Small intestine (tissue), 7 donors: ENCODE measurements around the gene CDKL2. TPM values are rescaled to one million over a fixed set of nuclear protein-coding genes. Genes with fewer than 3 reads are reported as not detected.
"Not testable (repeated sequence)": the region's sequence is repeated elsewhere in the genome, so short reads cannot be mapped to it uniquely, and the experiment has no call there.

Source experiments
- DNase-seq, 2 donors: peaks; one replicate each; pipeline versions ENCODE4 v3.0.0 to v3.0.0-alpha.2; 2013
- FAIRE-seq: peaks from 2 replicates; lab custom pipeline; 2012; peaks lifted over from hg19 to GRCh38; lab: Jason Lieb, UNC
- H3K27ac ChIP-seq, 3 donors: one replicate each; pipeline ENCODE4 v1.5.1; 2013; ENCODE audit warnings: low read length in 2 of 3, mild to moderate bottlenecking in 2 of 3, control low read depth in 1 of 3, inconsistent platforms in 1 of 3, low read depth in 1 of 3, moderate library complexity in 1 of 3
- H3K27me3 ChIP-seq, 3 donors: one replicate each; pipeline ENCODE4 v1.6.1; 2013; ENCODE audit warnings: low read length in 3 of 3, inconsistent platforms in 1 of 3; ENCODE audit not compliant: control insufficient read depth in 3 of 3, insufficient read depth in 3 of 3
- H3K36me3 ChIP-seq, 3 donors: one replicate each; pipeline ENCODE4 v1.6.1; 2013; ENCODE audit warnings: low read length in 3 of 3, inconsistent platforms in 1 of 3, low read depth in 1 of 3, mild to moderate bottlenecking in 1 of 3, moderate library complexity in 1 of 3; ENCODE audit not compliant: control insufficient read depth in 3 of 3, insufficient read depth in 2 of 3
- H3K4me1 ChIP-seq, 3 donors: one replicate each; pipeline ENCODE4 v1.6.1; 2013; ENCODE audit warnings: low read length in 2 of 3, inconsistent platforms in 1 of 3, low read depth in 1 of 3, mild to moderate bottlenecking in 1 of 3, moderate library complexity in 1 of 3; ENCODE audit not compliant: control insufficient read depth in 3 of 3, insufficient read depth in 2 of 3
- H3K4me3 ChIP-seq, 3 donors: one replicate each; pipeline ENCODE4 v1.5.1; 2013; ENCODE audit warnings: low read length in 3 of 3, control low read depth in 1 of 3, inconsistent platforms in 1 of 3, low read depth in 1 of 3, mild to moderate bottlenecking in 1 of 3, moderate library complexity in 1 of 3
- H3K9me3 ChIP-seq, 2 donors: one replicate each; pipeline ENCODE4 v1.6.1; 2013; ENCODE audit warnings: low read depth in 1 of 2, low read length in 1 of 2; ENCODE audit not compliant: control insufficient read depth in 2 of 2, insufficient read depth in 1 of 2
- WGBS, 3 donors: extraction: QIAGEN DNeasy Blood & Tissue Kit; methylation state at CpG; one replicate each; pipeline ENCODE4 v1.1.7; 2013; 5-methylcytosine and 5-hydroxymethylcytosine counted together
- polyA plus RNA-seq, 4 donors: library from polyadenylated mRNA; stranded (reverse) in 3 of 4; unstranded in 1 of 4; fragments of 200-250 nt in 3 of 4; fragments of 120-200 nt in 1 of 4; gene quantifications; one replicate each; pipeline versions ENCODE4 v1.2.1 to v1.2.3, GENCODE V29; 2013
- donor health status: healthy with polysubstance abuse.
- donor health status: control.
- donor health status: control.
- donor health status: Bipolar disorder and iron deficiency.
- donor health status: healthy.

Gene CDKL2
- polyA plus RNA-seq, 4 donors: 0.33 to 1.0 TPM; not detected in 2

- 2 to 7% (median 6%) methylated on average over 10 of the region's 10 CpGs for WGBS, 3 donors
- no peaks in the 10 kb centered on the region for H3K27me3 ChIP-seq
- FAIRE-seq (no peak), DNase-seq (peak; percentile 10 to 46)
- no peaks in the 10 kb centered on the region for H3K9me3 ChIP-seq
- peak overlapping the region; percentile 77 to 99 (median 88) for H3K4me3 ChIP-seq
- peaks cover 3 to 28% (median 22%) of the 10 kb centered on the region in 3 donors for H3K4me1 ChIP-seq
- peaks cover 0 to 5% (median 0%) of the 10 kb centered on the region in 3 donors for H3K36me3 ChIP-seq
- peak overlapping the region; percentile 96 to 97 (median 97) for H3K27ac ChIP-seq
Measured at GRCh38 chr4:75671802-75672421, 41.6 kb upstream of the CDKL2 start.

GRCh38 chr4:75668596-75668995 is 38.3 kb upstream of the CDKL2 start:
- Histone ChIP-seq H3K4me3 (no peak overlapping the region), H3K9me3 (no peaks in the 10 kb centered on the region), H3K27me3 (no peaks in the 10 kb centered on the region), H3K4me1 (peaks cover 8 to 21% (median 19%) of the 10 kb centered on the region in 3 donors), H3K27ac (no peak overlapping the region), H3K36me3 (peaks cover 0 to 14% (median 0%) of the 10 kb centered on the region in 3 donors)
- FAIRE-seq (no peak), DNase-seq (no peak)

DNA sequence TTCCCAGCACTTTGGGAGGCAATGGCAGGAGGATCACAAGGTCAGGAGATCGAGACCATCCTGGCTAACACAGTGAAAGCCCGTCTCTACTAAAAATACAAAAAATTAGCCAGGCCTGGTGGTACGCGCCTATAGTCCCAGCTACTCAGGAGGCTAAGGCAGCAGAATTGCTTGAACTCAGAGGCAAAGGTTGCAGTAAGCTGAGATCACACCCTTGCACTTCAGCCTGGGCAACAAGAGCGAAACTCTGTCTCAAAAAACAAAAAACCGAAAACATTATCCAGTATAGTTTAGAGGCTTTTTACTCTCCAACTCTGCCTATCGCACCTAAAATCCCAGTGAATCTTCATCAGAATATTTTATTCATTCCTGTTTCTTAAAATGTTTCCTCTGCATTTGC is 37.3 kb upstream of the CDKL2 start:
- H3K27ac ChIP-seq: peak overlapping the region in 1 of 3 donors; percentile 76
- not testable (repeated sequence) for FAIRE-seq
- H3K4me1 ChIP-seq: peaks cover 8 to 21% (median 19%) of the 10 kb centered on the region in 3 donors

DNA sequence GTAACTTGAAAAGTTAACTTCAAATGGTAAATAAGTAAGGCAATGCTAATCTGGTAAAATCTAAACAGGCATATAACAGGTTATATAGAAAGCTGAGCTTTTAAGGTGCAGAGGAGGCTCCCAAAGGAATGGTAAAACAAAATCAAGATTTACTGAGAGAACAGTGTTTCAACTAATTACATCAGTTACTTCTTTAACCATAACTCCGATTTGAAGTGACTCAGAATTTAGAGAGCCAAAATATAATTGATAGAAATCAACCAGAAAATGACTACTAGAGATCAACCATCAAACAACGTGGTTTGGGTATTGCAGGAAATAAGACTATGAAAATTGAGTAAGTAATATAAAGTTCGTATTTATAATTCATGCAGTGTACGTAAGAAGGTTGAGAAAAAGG is 36.0 kb upstream of the CDKL2 start:
- FAIRE-seq (no peak), DNase-seq (no peak)
- no peak overlapping the region for H3K4me3 ChIP-seq
- 73 to 75% (median 74%) methylated on average over 4 of the region's 4 CpGs for WGBS, 3 donors
- H3K9me3 ChIP-seq: no peaks in the 10 kb centered on the region
- H3K4me1 ChIP-seq: peaks cover 8 to 21% (median 16%) of the 10 kb centered on the region in 3 donors
- peaks cover 0 to 17% (median 0%) of the 10 kb centered on the region in 3 donors for H3K36me3 ChIP-seq
- no peaks in the 10 kb centered on the region for H3K27me3 ChIP-seq
- no peak overlapping the region for H3K27ac ChIP-seq

More for the DNA sequence above, 37.3 kb upstream of the CDKL2 start:
- peak; percentile 39 to 54 for DNase-seq
- H3K4me3 ChIP-seq, H3K9me3 ChIP-seq, H3K27me3 ChIP-seq: not testable (repeated sequence)
- H3K36me3 ChIP-seq: peaks cover 0 to 14% (median 0%) of the 10 kb centered on the region in 3 donors
- 41 to 63% (median 51%) methylated on average over 7 of the region's 7 CpGs for WGBS, 3 donors

DNA sequence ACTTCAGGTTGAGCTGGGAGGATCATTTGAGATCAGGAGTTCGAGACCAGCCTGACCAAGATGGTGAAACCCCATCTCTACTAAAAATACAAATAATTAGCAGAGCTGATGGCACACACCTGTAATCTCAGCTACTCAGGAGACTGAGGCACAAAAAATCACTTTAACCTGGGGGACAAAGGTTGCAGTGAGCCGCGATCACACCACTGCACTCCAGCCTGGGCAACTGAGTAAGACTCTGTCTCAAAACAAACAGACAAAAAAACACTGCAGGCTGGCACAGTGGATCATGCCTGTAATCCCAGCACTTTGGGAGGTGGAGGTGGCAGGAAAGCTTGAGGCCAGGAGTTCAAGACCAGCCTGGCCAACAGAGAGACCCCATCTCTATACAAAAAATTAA is 34.3 kb upstream of the CDKL2 start:
- 59 to 79% (median 77%) methylated on average over 3 of the region's 3 CpGs for WGBS, 3 donors
- H3K27ac ChIP-seq, H3K9me3 ChIP-seq, H3K27me3 ChIP-seq, DNase-seq, H3K4me3 ChIP-seq, FAIRE-seq: not testable (repeated sequence)
- peaks cover 8 to 11% (median 9%) of the 10 kb centered on the region in 3 donors for H3K4me1 ChIP-seq
- H3K36me3 ChIP-seq: peaks cover 0 to 19% (median 0%) of the 10 kb centered on the region in 3 donors

DNA sequence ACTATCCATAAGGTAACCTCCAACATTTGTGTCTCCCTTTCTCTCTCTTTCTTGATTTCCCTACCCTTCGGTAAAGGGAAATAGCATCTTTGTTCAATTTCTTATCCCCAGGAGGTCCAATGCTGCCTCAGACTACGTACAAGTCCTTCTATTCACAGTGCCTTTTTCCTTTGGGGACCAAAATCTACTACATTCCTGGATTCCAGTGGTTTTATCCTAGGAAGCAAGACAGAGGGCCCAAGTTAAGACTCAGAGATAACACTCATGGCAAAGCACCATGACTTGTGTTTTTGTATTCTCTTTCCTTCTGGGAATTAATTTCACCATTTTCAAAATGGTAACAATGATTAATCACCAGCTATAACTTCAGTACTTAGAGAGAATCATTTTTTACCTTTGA is 32.3 kb upstream of the CDKL2 start:
- FAIRE-seq: no peak

DNA sequence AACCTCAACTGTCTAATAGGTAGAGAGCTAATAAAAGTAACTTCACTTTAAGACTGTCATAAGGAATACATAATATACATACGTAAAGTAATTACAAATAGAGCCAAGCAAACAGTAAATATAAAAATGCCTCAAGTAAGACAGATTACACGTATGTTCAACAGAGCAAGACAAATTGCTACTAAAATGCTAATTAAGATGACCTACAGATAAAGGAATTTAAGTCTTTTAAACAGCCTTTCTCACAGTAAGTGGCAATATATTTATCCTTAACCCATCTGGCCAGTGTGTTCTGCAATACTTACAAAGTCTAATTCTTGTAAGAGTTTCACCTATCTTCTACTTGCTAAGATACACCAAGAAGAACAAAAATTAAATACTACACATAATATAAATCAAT is 30.2 kb upstream of the CDKL2 start:
- Histone ChIP-seq H3K9me3 (no peaks in the 10 kb centered on the region), H3K4me1 (peaks cover 0 to 16% (median 2%) of the 10 kb centered on the region in 3 donors), H3K27ac (no peak overlapping the region), H3K36me3 (peaks cover 0 to 23% (median 2%) of the 10 kb centered on the region in 3 donors), H3K4me3 (no peak overlapping the region), H3K27me3 (no peaks in the 10 kb centered on the region)
- no peak for DNase-seq
- FAIRE-seq: no peak
- WGBS, 3 donors: 67 to 83% (median 76%) methylated on average over 2 of the region's 2 CpGs

More for the DNA sequence above, 32.3 kb upstream of the CDKL2 start:
- Histone ChIP-seq H3K36me3 (peaks cover 0 to 21% (median 2%) of the 10 kb centered on the region in 3 donors), H3K4me1 (peaks cover 0 to 20% (median 6%) of the 10 kb centered on the region in 3 donors), H3K4me3 (no peak overlapping the region), H3K27ac (no peak overlapping the region), H3K9me3 (no peaks in the 10 kb centered on the region), H3K27me3 (no peaks in the 10 kb centered on the region)
- DNase-seq: no peak
- WGBS, 3 donors: 95 to 97% (median 97%) methylated on average over 2 of the region's 2 CpGs

DNA sequence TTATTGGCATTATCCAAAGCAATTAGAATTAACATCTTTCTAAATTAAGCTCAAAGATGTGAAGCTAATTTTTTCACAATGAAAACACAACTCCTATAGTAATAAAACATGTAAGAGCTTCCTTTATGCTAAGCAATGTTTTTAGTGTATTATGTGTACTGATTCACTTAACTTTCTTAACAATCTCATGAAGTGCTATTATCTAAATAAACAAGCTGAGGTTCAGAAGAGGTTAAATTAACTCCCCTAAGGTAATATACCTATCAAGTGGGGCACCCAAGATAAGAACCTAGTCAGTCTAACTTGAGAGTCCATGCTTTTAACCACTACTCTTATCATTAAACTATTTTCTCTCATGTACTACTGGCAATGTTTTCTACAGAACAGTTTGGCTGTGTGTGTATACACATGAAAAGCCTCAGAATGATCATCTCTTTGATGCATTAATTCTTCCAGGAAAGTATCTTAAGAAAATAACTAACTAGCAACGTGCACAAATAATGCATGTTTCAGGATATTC is 29.2 kb upstream of the CDKL2 start:
- FAIRE-seq (no peak), DNase-seq (peak in 1 of 2 donors; percentile 30)
- H3K9me3 ChIP-seq: no peaks in the 10 kb centered on the region
- peaks cover 0 to 10% (median 0%) of the 10 kb centered on the region in 3 donors for H3K4me1 ChIP-seq
- H3K27me3 ChIP-seq: no peaks in the 10 kb centered on the region
- H3K4me3 ChIP-seq: no peak overlapping the region
- H3K36me3 ChIP-seq: peaks cover 0 to 20% (median 4%) of the 10 kb centered on the region in 3 donors
- WGBS, 3 donors: 63 to 74% (median 71%) methylated on average over 1 of the region's 1 CpG
- peak overlapping the region in 1 of 3 donors; percentile 41 for H3K27ac ChIP-seq
